Hematopoietic multipotent progenitor cell treated with erythropoietin and hydrocortisone succinate and interleukin-3 and kit ligand, for 8 days (in vitro differentiated cells): ENCODE data around the gene COL17A1.

ENCODE experiments used
- DNase-seq: peaks from one replicate; pipeline ENCODE4 v3.0.0-alpha.2; 2015

The COL17A1 gene

DNA sequence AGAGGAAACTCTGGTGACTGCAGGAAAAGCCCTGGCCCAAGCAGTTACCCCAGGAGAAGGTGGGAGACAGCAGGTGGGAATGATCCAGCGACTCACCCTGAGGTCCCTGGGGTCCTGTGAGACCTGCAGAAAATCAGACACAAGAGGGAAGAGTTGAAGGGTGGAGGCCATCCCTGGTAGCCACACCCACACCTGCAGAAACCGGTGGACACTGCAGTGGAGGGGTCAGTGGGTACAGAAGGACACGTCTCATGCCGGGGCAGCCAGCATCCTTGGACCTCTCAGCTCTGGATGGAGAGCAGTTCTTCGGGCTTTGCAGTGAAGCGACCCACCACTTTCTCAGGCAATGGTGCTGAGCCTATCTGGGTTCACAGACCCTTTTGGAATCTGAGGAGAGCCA, 39.0 kb downstream of the COL17A1 start:
- DNase-seq: no peak

GRCh38 chr10:104045151-104046089, 40.3 kb downstream of the COL17A1 start:
- peak; percentile 36 for DNase-seq

DNA sequence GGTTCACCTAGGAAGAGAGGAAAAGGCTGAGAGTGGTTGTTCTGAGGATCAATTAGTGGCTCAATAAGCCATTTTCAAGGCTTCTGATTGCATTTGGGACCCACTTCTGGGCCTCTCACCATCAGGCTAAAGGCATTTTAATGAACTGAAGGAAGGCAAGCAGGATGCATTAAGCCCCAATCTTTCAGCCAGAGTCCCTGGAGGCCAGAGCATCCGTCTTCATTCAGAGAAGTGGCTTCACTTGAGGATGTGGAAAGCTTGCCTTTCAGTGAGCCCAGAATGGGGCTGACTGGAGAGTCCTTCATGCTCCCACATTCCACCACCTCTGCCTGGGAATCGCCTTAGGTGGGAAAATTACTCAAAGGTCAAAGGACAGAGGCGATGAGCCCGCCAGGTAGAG, 41.8 kb downstream of the COL17A1 start:
- DNase-seq: no peak

- DNase-seq: no peak
Measured at GRCh38 chr10:104043185-104043830, 42.4 kb downstream of the COL17A1 start.

GRCh38 chr10:104041891-104042535, 43.7 kb downstream of the COL17A1 start:
- DNase-seq: no peak

DNA sequence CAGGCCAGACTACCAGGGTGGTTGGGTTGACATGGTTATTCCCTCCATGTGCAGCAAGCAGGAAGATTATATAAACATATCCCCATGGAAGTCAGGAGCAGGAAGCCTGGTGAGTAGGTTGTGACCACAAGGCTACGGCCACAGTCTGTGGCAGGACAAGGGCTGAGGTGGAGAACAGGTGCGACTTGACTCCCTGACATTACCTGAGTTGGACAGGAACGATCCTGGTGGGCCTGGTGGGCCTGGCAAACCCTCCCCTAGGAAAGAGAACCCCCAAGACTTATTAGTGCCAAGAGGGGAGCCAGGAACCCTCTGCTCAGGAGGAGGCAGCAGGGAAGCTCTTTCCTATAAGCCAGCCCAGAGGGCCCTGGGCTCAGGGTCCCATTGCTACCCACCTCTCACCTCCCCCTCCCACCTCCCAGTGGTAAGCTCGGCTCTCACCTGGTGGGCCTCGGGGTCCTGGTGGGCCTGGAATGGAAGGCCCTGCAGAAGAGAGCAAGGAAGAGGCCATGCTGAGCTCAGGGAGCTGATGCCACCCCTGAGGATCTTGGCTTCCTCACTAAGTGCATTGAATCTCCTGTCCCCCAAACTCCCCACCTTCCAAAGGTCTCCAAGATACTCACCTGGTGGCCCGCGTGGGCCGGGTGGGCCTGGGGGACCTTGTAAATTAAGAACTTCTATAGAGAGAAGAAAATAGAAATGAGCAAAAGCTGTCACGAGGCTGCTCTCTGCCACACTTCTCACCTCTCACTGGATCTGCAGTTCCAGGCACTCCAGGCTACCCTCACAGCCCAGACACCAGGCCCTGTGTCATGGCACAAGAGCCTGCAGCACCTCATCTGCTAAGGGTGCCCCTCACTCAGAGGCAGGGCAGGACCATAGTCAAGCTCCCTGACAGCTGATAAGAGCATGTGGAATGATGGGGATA, 44.6 kb downstream of the COL17A1 start:
- no peak for DNase-seq

GRCh38 chr10:104040382-104040781, 45.3 kb downstream of the COL17A1 start:
- no peak for DNase-seq

GRCh38 chr10:104038958-104039752, 46.5 kb downstream of the COL17A1 start:
- no peak for DNase-seq

DNA sequence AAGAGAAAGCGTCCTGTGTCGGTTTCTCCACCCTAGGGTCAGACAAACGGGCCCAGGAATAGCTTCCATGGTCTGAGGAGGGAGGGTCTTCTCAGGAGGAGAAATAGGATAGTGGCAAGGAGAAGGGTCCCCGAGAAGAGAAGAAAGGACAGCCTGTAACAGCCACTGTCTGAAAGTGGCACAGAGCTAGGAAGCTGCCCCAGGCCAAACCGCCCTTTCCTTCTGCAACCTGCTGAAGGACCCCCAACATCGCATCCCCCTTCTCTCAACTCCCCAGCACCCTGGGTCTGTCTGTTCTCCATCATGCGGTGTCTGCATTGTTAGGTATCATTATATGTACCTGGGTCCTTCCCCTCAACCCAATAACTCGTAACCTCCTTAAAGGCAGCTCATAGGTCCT, 47.1 kb downstream of the COL17A1 start:
- DNase-seq: no peak

- no peak for DNase-seq
Measured at GRCh38 chr10:104037261-104037951, 48.3 kb downstream of the COL17A1 start.

- no peak for DNase-seq
Measured at GRCh38 chr10:104036518-104037260, 49.0 kb downstream of the COL17A1 start.

- no peak for DNase-seq
Measured at GRCh38 chr10:104036069-104036384, 49.7 kb downstream of the COL17A1 start.

GRCh38 chr10:104035194-104036068, 50.2 kb downstream of the COL17A1 start:
- DNase-seq: no peak

GRCh38 chr10:104034401-104035193, 51.1 kb downstream of the COL17A1 start:
- no peak for DNase-seq

GRCh38 chr10:104033966-104034365, 51.7 kb downstream of the COL17A1 start:
- no peak for DNase-seq

GRCh38 chr10:104033401-104033930, 52.2 kb downstream of the COL17A1 start:
- no peak for DNase-seq

DNA sequence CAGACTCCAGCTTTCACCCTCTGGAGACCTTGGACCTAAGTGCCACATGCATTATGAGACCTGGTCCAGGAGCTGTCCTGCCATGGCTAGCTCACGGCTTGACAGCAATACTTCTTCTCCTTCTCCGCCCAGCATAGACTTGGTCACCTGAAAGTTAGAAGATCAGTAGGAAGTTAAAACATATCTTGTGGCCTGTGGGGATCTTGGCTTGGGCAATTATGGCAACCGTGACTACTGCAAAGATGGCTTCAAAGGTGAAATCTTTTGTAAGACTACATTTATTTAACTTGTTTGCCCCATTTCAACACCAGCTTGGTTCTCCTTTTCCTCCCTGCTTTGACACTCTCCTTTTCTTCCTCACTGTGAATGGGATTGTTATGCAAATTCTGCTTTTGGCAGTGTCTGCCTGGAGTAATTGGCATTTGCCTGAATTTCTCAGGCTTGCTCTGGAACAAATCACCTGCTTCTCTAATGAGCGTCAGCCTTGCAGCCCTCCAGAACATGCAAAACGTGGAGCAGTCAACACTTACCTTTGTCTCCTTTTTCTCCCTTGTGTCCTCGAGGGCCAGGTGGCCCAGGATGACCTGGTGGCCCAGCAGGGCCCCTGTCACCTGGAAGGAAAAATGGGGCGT, 53.4 kb downstream of the COL17A1 start:
- no peak for DNase-seq

DNA sequence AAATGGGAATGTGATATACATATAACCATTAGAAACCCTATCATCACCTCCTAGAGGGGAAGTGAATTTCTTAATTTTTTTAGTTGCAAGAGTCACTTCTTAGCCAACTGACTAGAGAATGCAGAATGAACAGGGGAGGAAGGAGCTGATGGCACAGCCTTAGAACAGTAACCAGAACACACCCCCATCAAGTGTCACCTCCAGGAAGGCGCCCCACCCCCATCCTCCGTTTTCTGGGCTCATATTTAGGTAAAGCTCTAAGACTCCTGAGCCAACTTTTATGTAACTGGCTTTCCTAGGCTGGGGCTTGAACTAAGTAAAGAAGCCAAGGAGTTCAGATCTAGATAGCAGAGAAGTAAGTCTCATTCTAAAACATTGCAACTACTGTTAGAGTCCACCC, 54.0 kb downstream of the COL17A1 start:
- DNase-seq: no peak
